ENCODE results near the gene GANC. TPM values are rescaled to one million over a fixed set of nuclear protein-coding genes. Genes with fewer than 3 reads are reported as not detected.

Gene GANC
- total and polyA plus RNA-seq, 10 donors: 7.4 to 65.9 (median 42.3) TPM

DNA sequence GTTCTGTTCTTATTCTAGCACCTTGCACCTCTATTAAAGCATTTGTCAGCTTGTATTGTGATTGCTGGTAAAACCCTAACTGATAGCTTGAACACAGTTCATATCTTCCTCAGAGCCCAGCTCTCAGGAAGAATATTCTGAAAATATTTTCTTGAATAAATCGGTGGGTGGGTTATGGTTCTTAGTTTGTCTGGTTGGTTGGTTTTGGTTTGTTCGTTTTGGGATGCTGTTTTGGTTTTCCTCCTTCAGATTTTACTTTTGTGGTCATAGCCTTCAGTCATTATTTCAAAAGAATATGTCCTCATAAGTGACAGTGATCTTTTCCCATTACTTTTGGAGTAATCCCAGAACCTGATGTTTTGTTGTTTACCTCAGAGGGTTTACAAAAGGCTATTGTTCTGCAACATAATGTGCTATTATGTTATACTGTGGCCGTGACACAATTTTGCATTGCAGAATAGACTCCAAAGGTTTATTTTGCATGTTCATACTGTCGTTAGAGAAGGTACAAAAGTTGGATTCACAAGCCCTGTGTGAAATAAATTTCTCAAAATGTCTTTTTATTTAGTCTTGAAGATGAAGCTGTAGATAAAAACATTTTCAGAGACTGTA is 2.9 kb downstream of the GANC start:
- Histone ChIP-seq H3K27me3 (replicated peaks in 1 of 7) (no peaks in the 10 kb centered on the region), H3K4me3 (peak overlapping the region in 4 of 8 donors; percentile 64 to 81 (median 73)), H3K9me3 (no peaks in the 10 kb centered on the region), H3K36me3 (peaks cover 0 to 42% (median 24%) of the 10 kb centered on the region in 6 donors), H3K27ac (peak overlapping the region; percentile 95 to 99 (median 98)), H3K4me1 (peaks cover 26 to 66% (median 47%) of the 10 kb centered on the region in 6 donors)
- TF ChIP-seq, protein P1, sequence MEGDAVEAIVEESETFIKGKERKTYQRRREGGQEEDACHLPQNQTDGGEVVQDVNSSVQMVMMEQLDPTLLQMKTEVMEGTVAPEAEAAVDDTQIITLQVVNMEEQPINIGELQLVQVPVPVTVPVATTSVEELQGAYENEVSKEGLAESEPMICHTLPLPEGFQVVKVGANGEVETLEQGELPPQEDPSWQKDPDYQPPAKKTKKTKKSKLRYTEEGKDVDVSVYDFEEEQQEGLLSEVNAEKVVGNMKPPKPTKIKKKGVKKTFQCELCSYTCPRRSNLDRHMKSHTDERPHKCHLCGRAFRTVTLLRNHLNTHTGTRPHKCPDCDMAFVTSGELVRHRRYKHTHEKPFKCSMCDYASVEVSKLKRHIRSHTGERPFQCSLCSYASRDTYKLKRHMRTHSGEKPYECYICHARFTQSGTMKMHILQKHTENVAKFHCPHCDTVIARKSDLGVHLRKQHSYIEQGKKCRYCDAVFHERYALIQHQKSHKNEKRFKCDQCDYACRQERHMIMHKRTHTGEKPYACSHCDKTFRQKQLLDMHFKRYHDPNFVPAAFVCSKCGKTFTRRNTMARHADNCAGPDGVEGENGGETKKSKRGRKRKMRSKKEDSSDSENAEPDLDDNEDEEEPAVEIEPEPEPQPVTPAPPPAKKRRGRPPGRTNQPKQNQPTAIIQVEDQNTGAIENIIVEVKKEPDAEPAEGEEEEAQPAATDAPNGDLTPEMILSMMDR (IDR thresholded peaks at IDR 0.05 in 8 of 11, conservative IDR thresholded peaks at IDR 0.05 in 3 of 11): no peak
- TF ChIP-seq POLR2A (IDR thresholded peaks at IDR 0.05) (no peak), POLR2AphosphoS5 (IDR thresholded peaks at IDR 0.05) (no peak)
- no peak for DNase-seq
- 27 to 57% (median 48%) methylated on average over 4 of the region's 4 CpGs for WGBS, 5 donors
- intact Hi-C loops (cut with DNase I; ENCODE audit: low total_unique reads): no loop called here

DNA sequence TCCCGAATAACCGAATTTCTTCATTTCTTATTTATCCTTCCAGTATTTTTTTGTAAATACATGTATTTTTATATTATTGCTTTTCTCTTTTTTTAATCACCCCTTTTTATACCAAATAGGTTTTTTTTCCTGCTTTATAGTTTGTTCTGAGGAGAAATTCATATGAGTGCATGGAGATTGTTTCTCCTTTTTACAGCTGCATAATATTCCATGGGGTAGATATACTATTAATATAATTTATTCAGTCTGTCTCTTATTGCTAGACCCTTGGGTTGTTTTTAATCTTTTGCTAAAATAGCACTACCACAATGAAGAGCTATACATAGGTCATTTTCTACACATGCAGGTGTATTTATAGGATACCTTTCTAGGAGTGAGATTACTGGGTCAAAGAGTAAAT is 3.8 kb downstream of the GANC start:
- H3K4me1 ChIP-seq: peaks cover 17 to 57% (median 38%) of the 10 kb centered on the region in 6 donors
- H3K36me3 ChIP-seq: peaks cover 0 to 51% (median 33%) of the 10 kb centered on the region in 6 donors
- no peak for DNase-seq
- no peak overlapping the region for H3K4me3 ChIP-seq
- intact Hi-C loops (cut with DNase I; ENCODE audit: low total_unique reads): no loop called here
- WGBS, 5 donors: 95 to 99% (median 98%) methylated on average over 2 of the region's 2 CpGs
- TF ChIP-seq, protein P1 (IDR thresholded peaks at IDR 0.05 in 8 of 11, conservative IDR thresholded peaks at IDR 0.05 in 3 of 11): no peak
- H3K27ac ChIP-seq: no peak overlapping the region
- H3K27me3 ChIP-seq (replicated peaks in 1 of 7): no peaks in the 10 kb centered on the region
- H3K9me3 ChIP-seq: no peaks in the 10 kb centered on the region

DNA sequence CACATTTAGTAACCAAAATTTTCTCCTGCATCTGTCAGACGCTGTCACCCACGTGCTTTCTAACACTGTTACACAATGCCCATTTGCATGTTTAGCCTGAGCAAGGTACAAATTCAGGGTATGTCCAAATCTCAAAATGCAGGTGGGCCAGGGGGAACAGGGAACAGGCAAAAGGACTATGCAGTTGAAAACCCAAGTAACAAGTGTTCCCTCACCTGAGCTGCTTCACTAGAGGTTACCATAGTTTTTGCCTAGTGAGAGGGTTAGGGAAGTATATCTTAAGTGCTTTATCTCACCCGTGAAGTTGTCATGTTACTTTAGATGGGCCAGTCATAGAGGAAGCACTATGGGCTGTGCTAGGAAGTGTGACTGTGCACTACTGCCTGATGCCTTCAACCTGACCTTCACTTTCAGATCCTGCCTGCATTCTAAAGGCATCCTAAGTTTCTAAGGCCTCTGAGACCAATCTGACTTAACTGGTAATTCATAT is 6.3 kb downstream of the GANC start:
- Histone ChIP-seq H3K4me1 (peaks cover 10 to 44% (median 26%) of the 10 kb centered on the region in 6 donors), H3K9me3 (no peaks in the 10 kb centered on the region), H3K36me3 (peaks cover 0 to 76% (median 44%) of the 10 kb centered on the region in 6 donors), H3K27ac (peak overlapping the region in 6 of 8 donors; percentile 38 to 79 (median 71)), H3K27me3 (replicated peaks in 1 of 7) (no peaks in the 10 kb centered on the region), H3K4me3 (no peak overlapping the region)
- 25 to 44% (median 41%) methylated on average over 3 of the region's 3 CpGs for WGBS, 5 donors
- TF ChIP-seq POLR2AphosphoS5 (IDR thresholded peaks at IDR 0.05): peak in 1 of 3 donors; percentile 26
- TF ChIP-seq, protein P1 (IDR thresholded peaks at IDR 0.05 in 8 of 11, conservative IDR thresholded peaks at IDR 0.05 in 3 of 11): no peak
- DNase-seq: no peak
- intact Hi-C loops (cut with DNase I; ENCODE audit: low total_unique reads): no loop called here

DNA sequence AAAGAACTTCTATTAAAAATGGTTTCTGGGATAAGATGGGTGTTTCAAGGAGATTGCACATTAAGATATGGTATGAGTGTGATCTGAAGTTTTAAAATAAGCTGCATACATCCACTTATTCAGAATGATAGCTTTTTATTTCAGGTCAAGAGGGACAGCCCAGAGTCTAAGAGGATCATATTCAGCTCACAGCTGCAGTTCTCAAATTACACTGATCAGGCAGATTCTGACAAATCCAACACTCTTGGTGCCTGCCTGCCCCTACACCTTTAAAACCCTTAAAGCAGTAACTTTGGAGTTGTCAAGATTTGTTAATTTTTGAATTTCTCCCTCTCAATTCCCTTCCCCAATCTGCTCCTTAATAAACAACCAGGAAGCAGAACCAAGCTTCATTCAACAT is 9.3 kb downstream of the GANC start:
- no peak for DNase-seq
- intact Hi-C loops (cut with DNase I; ENCODE audit: low total_unique reads): no loop called here
- Histone ChIP-seq H3K36me3 (peaks cover 0 to 93% (median 50%) of the 10 kb centered on the region in 6 donors), H3K27me3 (replicated peaks in 1 of 7) (no peaks in the 10 kb centered on the region), H3K4me1 (peaks cover 0 to 17% (median 4%) of the 10 kb centered on the region in 6 donors), H3K9me3 (no peaks in the 10 kb centered on the region), H3K4me3 (no peak overlapping the region), H3K27ac (no peak overlapping the region)
- TF ChIP-seq POLR2AphosphoS5 (IDR thresholded peaks at IDR 0.05) (no peak), POLR2A (IDR thresholded peaks at IDR 0.05) (no peak)
- TF ChIP-seq, protein P1 (IDR thresholded peaks at IDR 0.05 in 8 of 11, conservative IDR thresholded peaks at IDR 0.05 in 3 of 11): no peak
